Colonic mucosa (tissue), 4 donors: ENCODE data around the gene TTC38. TPM values are rescaled to one million over a fixed set of nuclear protein-coding genes. Genes with fewer than 3 reads are reported as not detected.

Experiments used
- DNase-seq: peaks from one replicate; pipeline ENCODE4 v3.0.0-alpha.2; 2020
- H3K27ac ChIP-seq: fragments of 200-600 bp; one replicate; pipeline ENCODE4 v1.8.0; 2021
- H3K27me3 ChIP-seq: fragments of 200-600 bp; one replicate; pipeline ENCODE4 v1.8.0; 2021
- H3K36me3 ChIP-seq: fragments of 200-600 bp; one replicate; pipeline ENCODE4 v1.8.0; 2021
- H3K4me1 ChIP-seq: fragments of 200-600 bp; one replicate; pipeline ENCODE4 v1.8.0; 2021; ENCODE audit warnings: mild to moderate bottlenecking
- H3K4me3 ChIP-seq: fragments of 200-600 bp; one replicate; pipeline ENCODE4 v1.8.0; 2021
- H3K9ac ChIP-seq, 2 donors: one replicate each; pipeline ENCODE4 v1.7.0; 2013; ENCODE audit warnings: control low read depth in 2 of 2, low read depth in 2 of 2, low read length in 2 of 2
- H3K9me3 ChIP-seq: fragments of 200-600 bp; one replicate; pipeline ENCODE4 v1.8.0; 2021
- intact Hi-C: fragments of 100-400 bp; cut with DNase I; formaldehyde crosslinking; loops from one replicate; pipeline ENCODE4 v1.14.1; 2022
- total RNA-seq, 2 donors: library from RNA; stranded (reverse); fragmentation: NEBNext Ultra II Directional in 1 of 2; extraction: Animal tissue kit (Norgen Biotek cat#: 25700) in 1 of 2; gene quantifications; one replicate each; pipeline ENCODE4 v1.2.1, GENCODE V29; 2021
- TF ChIP-seq, protein P1 (sequence below): fragments of 200-600 bp; IDR thresholded peaks from one replicate; pipeline ENCODE4 v1.8.0; 2022; ENCODE audit warnings: antibody characterized with exemption, mild to moderate bottlenecking
- donor health status: healthy.
- donor health status: DM: no; HTN: no; CAD: no.
- donor health status: DM: no; HTN: no; CAD: no.

The TTC38 gene
- total RNA-seq, 2 donors from 2014 or later, result 124 to 149 TPM

DNA sequence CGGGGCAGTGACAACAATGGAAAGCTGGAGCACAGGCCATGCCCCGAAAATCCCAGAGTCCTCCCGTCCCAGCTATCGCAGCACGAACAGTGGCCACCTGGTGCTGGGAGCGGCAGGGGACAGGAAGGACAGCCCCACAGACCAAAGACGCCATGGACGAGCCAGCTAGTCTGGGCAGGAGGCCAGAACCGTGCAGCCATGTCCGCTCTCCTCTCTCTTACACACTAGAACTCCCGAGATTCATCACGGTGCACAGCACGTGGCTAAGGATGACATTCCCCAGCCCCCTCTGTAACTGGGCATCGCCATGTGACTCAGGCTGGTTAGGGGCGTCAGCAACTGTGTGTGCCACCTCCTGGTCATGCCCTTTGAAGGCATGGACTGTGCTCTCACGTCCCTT lies 22.3 kb upstream of the TTC38 start:
- Histone ChIP-seq H3K36me3 (no peaks in the 10 kb centered on the region), H3K27me3 (no peaks in the 10 kb centered on the region), H3K4me1 (peaks cover 4% of the 10 kb centered on the region), H3K9ac (no peak overlapping the region), H3K4me3 (no peak overlapping the region), H3K9me3 (no peaks in the 10 kb centered on the region), H3K27ac (no peak overlapping the region)
- no peak for DNase-seq
- TF ChIP-seq, protein P1, sequence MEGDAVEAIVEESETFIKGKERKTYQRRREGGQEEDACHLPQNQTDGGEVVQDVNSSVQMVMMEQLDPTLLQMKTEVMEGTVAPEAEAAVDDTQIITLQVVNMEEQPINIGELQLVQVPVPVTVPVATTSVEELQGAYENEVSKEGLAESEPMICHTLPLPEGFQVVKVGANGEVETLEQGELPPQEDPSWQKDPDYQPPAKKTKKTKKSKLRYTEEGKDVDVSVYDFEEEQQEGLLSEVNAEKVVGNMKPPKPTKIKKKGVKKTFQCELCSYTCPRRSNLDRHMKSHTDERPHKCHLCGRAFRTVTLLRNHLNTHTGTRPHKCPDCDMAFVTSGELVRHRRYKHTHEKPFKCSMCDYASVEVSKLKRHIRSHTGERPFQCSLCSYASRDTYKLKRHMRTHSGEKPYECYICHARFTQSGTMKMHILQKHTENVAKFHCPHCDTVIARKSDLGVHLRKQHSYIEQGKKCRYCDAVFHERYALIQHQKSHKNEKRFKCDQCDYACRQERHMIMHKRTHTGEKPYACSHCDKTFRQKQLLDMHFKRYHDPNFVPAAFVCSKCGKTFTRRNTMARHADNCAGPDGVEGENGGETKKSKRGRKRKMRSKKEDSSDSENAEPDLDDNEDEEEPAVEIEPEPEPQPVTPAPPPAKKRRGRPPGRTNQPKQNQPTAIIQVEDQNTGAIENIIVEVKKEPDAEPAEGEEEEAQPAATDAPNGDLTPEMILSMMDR, result no peak
- intact Hi-C loops, result loop anchor here (5.0 to 10.0 kb wide), 2 partner anchors 52 to 121 kb away; partner anchors contain the start of gene GTSE1

DNA sequence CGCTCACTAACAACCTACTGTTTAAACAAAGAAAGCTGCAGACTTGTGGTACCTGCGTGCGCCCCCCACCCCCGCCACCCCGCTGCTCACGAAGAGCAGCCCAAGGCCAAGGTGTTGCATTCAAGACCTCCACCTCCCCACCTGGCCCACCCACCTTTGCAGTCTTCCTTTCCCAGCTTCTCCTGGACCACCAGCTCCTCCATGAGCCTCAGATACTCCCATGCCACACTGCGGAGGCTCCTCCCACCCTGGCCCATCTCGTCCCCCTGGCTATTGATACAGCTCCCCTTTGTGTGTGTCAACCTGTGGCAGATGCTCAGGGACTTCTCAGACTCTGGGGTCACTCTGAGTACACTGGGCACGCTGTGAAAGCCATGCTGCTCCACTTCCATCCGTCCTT lies 21.6 kb upstream of the TTC38 start:
- no peak overlapping the region for H3K9ac ChIP-seq
- intact Hi-C loops, result loop anchor here (5.0 to 10.0 kb wide), 2 partner anchors 51 to 121 kb away; partner anchors contain the start of gene GTSE1
- H3K27ac ChIP-seq, result no peak overlapping the region
- no peak for DNase-seq
- H3K4me3 ChIP-seq, result no peak overlapping the region
- H3K4me1 ChIP-seq, result peaks cover 4% of the 10 kb centered on the region
- TF ChIP-seq, protein P1, result no peak
- H3K9me3 ChIP-seq, result no peaks in the 10 kb centered on the region
- H3K36me3 ChIP-seq, result no peaks in the 10 kb centered on the region
- no peaks in the 10 kb centered on the region for H3K27me3 ChIP-seq

DNA sequence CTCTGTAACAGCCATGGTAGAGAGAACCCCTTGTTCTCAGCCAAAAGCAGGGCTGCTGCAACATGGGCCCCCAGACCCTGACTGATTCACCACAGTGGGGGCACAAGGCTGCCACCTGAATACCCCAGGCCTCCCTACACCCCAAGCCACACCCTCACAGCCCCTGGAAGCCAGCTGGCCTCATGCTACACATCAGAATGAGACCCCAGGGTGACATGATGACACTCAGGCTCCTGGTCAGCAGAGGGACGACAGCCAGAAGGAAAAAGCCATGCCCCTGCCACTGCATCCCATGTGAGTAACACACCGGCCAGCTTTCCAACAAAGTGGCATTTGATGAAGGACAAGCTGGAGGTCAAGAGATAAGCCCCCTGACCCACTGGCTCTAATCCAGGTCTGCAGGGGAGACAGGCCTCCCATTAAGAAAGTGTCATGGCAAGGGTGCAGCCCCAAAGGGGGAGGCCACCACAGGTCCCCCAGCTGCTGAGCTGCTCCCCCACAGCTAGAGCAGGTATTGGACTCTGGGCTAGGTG lies 20.3 kb upstream of the TTC38 start:
- H3K4me3 ChIP-seq, result no peak overlapping the region
- no peak for DNase-seq
- TF ChIP-seq, protein P1, result no peak
- no peak overlapping the region for H3K9ac ChIP-seq
- H3K9me3 ChIP-seq, result no peaks in the 10 kb centered on the region
- no peak overlapping the region for H3K27ac ChIP-seq
- H3K4me1 ChIP-seq, result peaks cover 4% of the 10 kb centered on the region
- H3K36me3 ChIP-seq, result no peaks in the 10 kb centered on the region
- H3K27me3 ChIP-seq, result no peaks in the 10 kb centered on the region
- intact Hi-C loops, result loop anchor here (5.0 to 10.0 kb wide), 2 partner anchors 50 to 123 kb away; partner anchors contain the start of gene GTSE1

GRCh38 chr22:46250035-46250782 lies 17.6 kb upstream of the TTC38 start, which contains the start of gene CDPF1:
TSS of gene CDPF1 (minus strand) at chr22:46250293. CDS start at chr22:46248284, 2,009 bp downstream.
- no peaks in the 10 kb centered on the region for H3K9me3 ChIP-seq
- H3K27ac ChIP-seq, result peak within 1 kb of the TSS; percentile 83
- H3K4me1 ChIP-seq, result peaks cover 4% of the 10 kb centered on the region
- no peaks in the 10 kb centered on the region for H3K36me3 ChIP-seq
- intact Hi-C loops, result loop anchor here (10.0 kb wide), 1 partner anchor 105 kb away; no protein-coding TSS in a partner anchor
- peak within 1 kb of the TSS; percentile 92 for H3K4me3 ChIP-seq
- TF ChIP-seq, protein P1, result no peak
- no peaks in the 10 kb centered on the region for H3K27me3 ChIP-seq
- DNase-seq, result peak; percentile 93
- peak within 1 kb of the TSS; percentile 91 to 93 for H3K9ac ChIP-seq

DNA sequence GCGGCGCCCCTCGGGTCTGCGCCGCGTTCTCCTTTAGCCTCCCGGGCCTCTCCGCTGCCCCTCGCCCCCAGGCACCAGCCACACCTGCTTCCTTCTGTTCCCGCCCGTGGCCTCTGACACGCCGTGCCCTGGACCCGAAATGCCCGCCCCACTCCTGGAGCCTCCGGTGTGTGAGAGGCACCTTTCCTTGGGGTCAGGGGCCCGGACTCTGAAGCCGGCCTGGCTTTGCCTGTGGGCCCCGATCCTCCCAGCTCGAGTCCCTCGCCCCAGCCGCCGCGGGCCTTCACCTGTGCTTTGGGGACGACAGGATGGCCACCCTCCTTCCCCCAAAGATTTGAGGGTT lies 17.1 kb upstream of the TTC38 start:
- Histone ChIP-seq H3K27ac (peak overlapping the region; percentile 83), H3K4me3 (peak overlapping the region; percentile 92), H3K27me3 (no peaks in the 10 kb centered on the region), H3K9ac (peak overlapping the region; percentile 91 to 93), H3K4me1 (peaks cover 4% of the 10 kb centered on the region), H3K36me3 (no peaks in the 10 kb centered on the region), H3K9me3 (no peaks in the 10 kb centered on the region)
- intact Hi-C loops, result loop anchor here (10.0 kb wide), 1 partner anchor 106 kb away; no protein-coding TSS in a partner anchor
- no peak for DNase-seq
- TF ChIP-seq, protein P1, result no peak
